HCT116 (cell line): ENCODE data around the gene HSPA2. TPM values are rescaled to one million over a fixed set of nuclear protein-coding genes. Genes with fewer than 3 reads are reported as not detected.

Experiments used
- ATAC-seq: fragments of 200-7000 bp; cut with Tn5 transposase; 2 replicates; pipeline ENCODE4 v1.9.1; 2020; ENCODE audit warnings: mild to moderate bottlenecking, moderate library complexity
- BruUV-seq: library from RNA; stranded (reverse); fragments of 400-500 nt; replicated peaks from 2 replicates; lab custom pipeline; 2021; lab: Mats Ljungman, UMichigan
- CTCF ChIA-PET: fragments of 300-600 bp; sonication (Branson Sonifier 250); formaldehyde crosslinking; loops from one replicate; lab custom pipeline; 2021; ENCODE audit warnings: antibody characterized with exemption; lab: Charles Lee
- POLR2A ChIA-PET: fragments of 300-600, 350-600 bp; sonication (Branson Sonifier 250); formaldehyde crosslinking; loops from one replicate; lab custom pipeline; 2021; ENCODE audit warnings: antibody characterized with exemption; lab: Charles Lee
- RAD21 ChIA-PET, 2 experiments: fragments of 300-600 bp; sonication (Branson Sonifier 250); formaldehyde crosslinking; loops; one replicate each; lab custom pipeline; 2023; ENCODE audit warnings: low total read pairs in 2 of 2; ENCODE audit not compliant: uncharacterized antibody in 2 of 2, unreplicated experiment in 2 of 2, low non-redundant PET in 1 of 2; lab: Charles Lee
- DNase-seq: peaks from one replicate; pipeline ENCODE4 v3.0.0-alpha.2; 2010; ENCODE audit warnings: low read depth, low spot score
- H2AFZ ChIP-seq: fragments of 200-600 bp; shearing (Covaris generic), sonication (generic); 2 replicates; pipeline ENCODE4 v1.6.1; 2017; ENCODE audit warnings: low read depth, mixed run types, mixed read lengths, antibody characterized with exemption, low read length; ENCODE audit not compliant: poor library complexity, severe bottlenecking
- H3K27ac ChIP-seq: 2 replicates; pipeline ENCODE4 v1.5.1; 2012; ENCODE audit warnings: low read depth, low read length
- H3K27me3 ChIP-seq: fragments of 200-600 bp; sonication (generic); 2 replicates; pipeline ENCODE4 v1.6.1; 2016; ENCODE audit warnings: mixed run types, low read length, mixed read lengths; ENCODE audit not compliant: insufficient read depth
- H3K36me3 ChIP-seq, 2 experiments: fragments of 200-500 bp in 1 of 2; fragments of 200-600 bp in 1 of 2; sonication (Bioruptor generic) in 1 of 2; sonication (generic) in 1 of 2; 2 replicates each; pipeline versions ENCODE4 v1.5.1 to v1.6.1; 2014 to 2016; ENCODE audit warnings: low read length in 2 of 2, inconsistent platforms in 1 of 2, mixed read lengths in 1 of 2, mixed run types in 1 of 2; ENCODE audit not compliant: insufficient read depth in 2 of 2, control insufficient read depth in 1 of 2
- H3K4me1 ChIP-seq, 2 experiments: fragments of 200-600 bp in 1 of 2; sonication (generic) in 1 of 2; 2 replicates each; pipeline versions ENCODE4 v1.5.1 to v1.6.1; 2012 to 2017; ENCODE audit warnings: low read length in 2 of 2, inconsistent platforms in 1 of 2, mild to moderate bottlenecking in 1 of 2, mixed read lengths in 1 of 2, mixed run types in 1 of 2, moderate library complexity in 1 of 2; ENCODE audit not compliant: insufficient read depth in 2 of 2, control insufficient read depth in 1 of 2
- H3K4me2 ChIP-seq: fragments of 200-600 bp; sonication (generic); 2 replicates; pipeline ENCODE4 v1.6.1; 2017; ENCODE audit warnings: mixed run types, low read length, mixed read lengths
- H3K4me3 ChIP-seq, 2 experiments: fragments of 200-600 bp in 1 of 2; sonication (generic) in 1 of 2; replicated peaks in 1 of 2; 2 replicates each; pipeline ENCODE4 v1.5.1; 2011 to 2016; ENCODE audit warnings: low read length in 2 of 2, control low read depth in 1 of 2, low read depth in 1 of 2, mild to moderate bottlenecking in 1 of 2, mixed read lengths in 1 of 2, mixed run types in 1 of 2
- H3K79me2 ChIP-seq: fragments of 200-600 bp; sonication (generic); 2 replicates; pipeline ENCODE4 v1.6.1; 2017; ENCODE audit warnings: mild to moderate bottlenecking, mixed run types, low read length, moderate library complexity, mixed read lengths; ENCODE audit not compliant: insufficient read depth
- H3K9ac ChIP-seq: fragments of 200-600 bp; sonication (generic); 2 replicates; pipeline ENCODE4 v1.6.1; 2016; ENCODE audit warnings: low read length, mixed read lengths
- H3K9me2 ChIP-seq: fragments of 200-600 bp; sonication (generic), shearing (Covaris generic); 2 replicates; pipeline ENCODE4 v1.6.1; 2017; ENCODE audit warnings: mixed run types, mild to moderate bottlenecking, moderate library complexity; ENCODE audit not compliant: insufficient read depth
- H3K9me3 ChIP-seq, 2 experiments: fragments of 200-500 bp in 1 of 2; fragments of 200-600 bp in 1 of 2; sonication (Bioruptor generic) in 1 of 2; sonication (generic) in 1 of 2; 2 replicates each; pipeline ENCODE4 v1.6.1; 2014 to 2017; ENCODE audit warnings: low read length in 2 of 2, mixed read lengths in 2 of 2, inconsistent platforms in 1 of 2, low read depth in 1 of 2, mild to moderate bottlenecking in 1 of 2, mixed run types in 1 of 2, moderate library complexity in 1 of 2; ENCODE audit not compliant: control insufficient read depth in 1 of 2, insufficient read depth in 1 of 2
- H4K20me1 ChIP-seq: fragments of 200-600 bp; sonication (generic), shearing (Covaris generic); 2 replicates; pipeline ENCODE4 v1.6.1; 2017; ENCODE audit warnings: mixed run types, mild to moderate bottlenecking, moderate library complexity; ENCODE audit not compliant: insufficient read depth
- EGR1 ChIP-seq: IDR thresholded peaks from 2 replicates; pipeline ENCODE4 v1.6.1; 2012; ENCODE audit warnings: low read depth
- ELF1 ChIP-seq: IDR thresholded peaks from 2 replicates; pipeline ENCODE4 v1.6.1; 2012; ENCODE audit warnings: low read depth, borderline replicate concordance
- EZH2 ChIP-seq: fragments of 200-600 bp; sonication (generic); IDR thresholded peaks from 2 replicates; pipeline ENCODE4 v1.6.1; 2017; ENCODE audit warnings: antibody characterized with exemption, mixed run types
- POLR2A ChIP-seq: IDR thresholded peaks from 2 replicates; pipeline ENCODE4 v1.7.0; 2011; ENCODE audit warnings: borderline replicate concordance; ENCODE audit not compliant: insufficient read depth, insufficient read length; ENCODE audit errors: extremely low read depth
- POLR2AphosphoS5 ChIP-seq: IDR thresholded peaks from 2 replicates; pipeline ENCODE4 v1.6.1; 2011; ENCODE audit warnings: mild to moderate bottlenecking, low read depth, low read length, moderate library complexity
- SIN3A ChIP-seq: IDR thresholded peaks from 2 replicates; pipeline ENCODE4 v1.6.1; 2012; ENCODE audit warnings: low read depth
- ZFX ChIP-seq: fragments of 450-650 bp; IDR thresholded peaks from 2 replicates; pipeline ENCODE4 v1.6.1; 2017
- ZNF274 ChIP-seq: fragments of 200-500 bp; sonication (Bioruptor generic); IDR thresholded peaks from 2 replicates; pipeline ENCODE4 v1.6.1; 2014; ENCODE audit warnings: mild to moderate bottlenecking, low read depth, low read length, inconsistent platforms
- intact Hi-C: fragments of 100-400 bp; cut with micrococcal nuclease; formaldehyde crosslinking; loops from 2 replicates; pipeline ENCODE4 v1.10.0; 2022
- total RNA-seq: library from RNA; stranded (reverse); gene quantifications from one replicate; pipeline ENCODE4 v1.2.1, GENCODE V29; 2021; ENCODE audit not compliant: unreplicated experiment

Gene HSPA2
- total RNA-seq, 1 experiment from 2014 or later = 2.5 TPM

GRCh38 chr14:64504310-64504896 lies 36.1 kb upstream of the HSPA2 start, which contains the start of gene ZBTB1 (continued):
- TF ChIP-seq EZH2 (no peak), SIN3A (no peak), ELF1 (no peak), ZNF274 (no peak), EGR1 (no peak), POLR2A (peak; percentile 85)

GRCh38 chr14:64504897-64505794 lies 35.4 kb upstream of the HSPA2 start:
- TF ChIP-seq POLR2AphosphoS5 = no peak
- peak; percentile 91 for TF ChIP-seq ZFX
- peak; percentile 58 for DNase-seq
- Histone ChIP-seq H2AFZ (no peak overlapping the region), H3K36me3 (no peaks in the 10 kb centered on the region), H3K4me1 (peaks cover 32 to 62% of the 10 kb centered on the region in 2 experiments), H3K27me3 (no peaks in the 10 kb centered on the region), H3K9ac (peak overlapping the region; percentile 85), H3K9me2 (no peaks in the 10 kb centered on the region), H3K27ac (peak overlapping the region; percentile 95), H3K4me2 (peak overlapping the region; percentile 89), H3K79me2 (peaks cover 80% of the 10 kb centered on the region), H3K9me3 (no peaks in the 10 kb centered on the region), H4K20me1 (no peaks in the 10 kb centered on the region), H3K4me3 (peak overlapping the region; percentile 74 to 97)
- ChIA-PET CTCF (no interaction called here), POLR2A (interaction anchor here (0.6 to 1.3 kb wide), 5 partner anchors 9 to 124 kb away, joined by 3 to 5 read pairs (median 3); partner anchors contain the start of gene MTHFD1), RAD21 (interaction anchor here in 1 of 2 experiments (1.0 kb wide), 1 partner anchor 374 kb away, joined by 4 read pairs; the partner anchor contains the start of gene SPTB)
- peak; percentile 53 for ATAC-seq
- BruUV-seq = TSS peak; percentile 62
- intact Hi-C loops = loop anchor here (1.0 to 2.0 kb wide), 2 partner anchors 117 to 166 kb away; partner anchors contain the start of gene MTHFD1
